T1000 (cell line): ENCODE data around the gene AOAH.

Experiments used
- DNase-seq: peaks from one replicate; lab custom pipeline; 2025; ENCODE audit warnings: mixed read lengths; lab: John Stamatoyannopoulos, UW

AOAH gene

DNA sequence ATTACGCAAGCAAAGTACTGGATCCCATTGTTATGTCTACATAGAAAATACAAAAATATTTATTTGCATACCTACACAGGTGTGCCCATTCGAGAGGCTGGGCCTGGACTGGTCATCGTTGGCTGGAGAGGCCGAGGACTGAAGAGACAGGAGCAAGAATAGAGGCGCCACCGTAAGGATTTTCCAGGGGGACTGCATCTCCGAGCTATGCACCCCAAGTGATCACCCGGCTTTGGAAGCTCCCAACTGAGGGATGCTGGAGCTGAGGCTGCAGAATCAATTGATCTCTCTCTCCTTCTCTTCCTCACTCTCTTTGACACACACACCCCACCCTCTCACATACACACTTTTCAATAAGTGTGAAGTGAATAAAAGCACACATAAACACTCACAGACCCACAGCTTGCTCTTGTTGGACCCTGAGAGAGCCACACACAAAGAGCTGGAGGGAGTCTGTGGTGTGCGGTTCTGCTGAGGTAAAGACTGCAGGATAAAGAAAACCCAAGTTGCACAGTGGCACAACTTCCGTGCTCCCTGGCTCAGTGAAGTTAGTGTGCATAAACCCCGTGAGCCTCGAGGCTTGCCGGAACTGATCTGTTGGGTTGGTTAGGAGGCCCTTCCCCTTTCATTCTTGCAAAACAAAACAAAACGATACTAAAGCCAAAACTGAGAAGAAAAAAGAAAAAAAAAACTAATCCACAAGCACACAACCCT lies at the start of gene AOAH:
Gene AOAH, minus strand, starts transcription at position 544 of the 714 bp plus-strand sequence. Its CDS starts 346 bp downstream, at position 198.
- DNase-seq: no peak

GRCh38 chr7:36766451-36766850 lies 42.2 kb upstream of the AOAH start:
- DNase-seq: no peak

DNA sequence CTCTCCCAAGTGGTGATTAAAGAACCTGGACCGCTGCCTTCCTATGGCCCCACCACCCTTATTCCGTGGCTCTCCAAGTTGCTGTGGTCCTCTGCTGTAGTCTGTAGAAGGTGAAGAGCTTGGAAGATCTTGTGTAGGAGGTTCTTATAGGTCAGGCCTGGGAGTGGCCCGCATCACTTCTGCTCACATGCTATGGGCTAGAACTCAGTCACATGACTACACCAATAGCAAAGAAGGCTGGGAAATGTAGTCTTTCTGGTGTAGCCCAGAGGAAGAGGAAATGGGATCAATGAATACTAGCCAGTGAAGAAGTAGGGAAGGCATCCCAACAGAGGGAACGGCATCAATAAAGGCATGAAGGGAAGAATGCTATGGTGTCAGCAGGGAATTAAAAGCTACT lies 41.3 kb upstream of the AOAH start:
- DNase-seq: no peak

GRCh38 chr7:36764929-36765328 lies 40.6 kb upstream of the AOAH start:
- DNase-seq: no peak

- no peak for DNase-seq
These were observed 39.0 kb upstream of the AOAH start for GRCh38 chr7:36763132-36763816.

DNA sequence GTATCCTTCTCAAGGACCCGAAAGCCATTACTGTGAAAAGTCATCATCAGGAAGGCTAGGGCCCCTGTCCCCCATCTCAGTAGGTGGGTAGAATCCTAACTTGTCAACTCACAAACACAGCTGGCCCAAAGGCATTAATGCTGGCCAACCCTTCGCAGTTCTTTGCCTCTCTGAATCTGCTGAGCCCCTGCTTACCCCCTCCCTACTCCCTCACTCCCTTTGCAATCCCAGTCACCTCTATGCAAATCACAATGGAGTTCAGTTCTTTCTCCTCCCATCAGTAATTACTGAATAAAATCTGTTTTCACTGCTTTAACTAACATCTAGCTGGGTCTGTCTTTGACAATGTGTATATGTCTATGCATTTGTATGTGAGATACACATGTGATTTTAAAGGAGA lies 38.1 kb upstream of the AOAH start:
- DNase-seq: no peak

GRCh38 chr7:36761835-36762234 lies 37.5 kb upstream of the AOAH start:
- no peak for DNase-seq

DNA sequence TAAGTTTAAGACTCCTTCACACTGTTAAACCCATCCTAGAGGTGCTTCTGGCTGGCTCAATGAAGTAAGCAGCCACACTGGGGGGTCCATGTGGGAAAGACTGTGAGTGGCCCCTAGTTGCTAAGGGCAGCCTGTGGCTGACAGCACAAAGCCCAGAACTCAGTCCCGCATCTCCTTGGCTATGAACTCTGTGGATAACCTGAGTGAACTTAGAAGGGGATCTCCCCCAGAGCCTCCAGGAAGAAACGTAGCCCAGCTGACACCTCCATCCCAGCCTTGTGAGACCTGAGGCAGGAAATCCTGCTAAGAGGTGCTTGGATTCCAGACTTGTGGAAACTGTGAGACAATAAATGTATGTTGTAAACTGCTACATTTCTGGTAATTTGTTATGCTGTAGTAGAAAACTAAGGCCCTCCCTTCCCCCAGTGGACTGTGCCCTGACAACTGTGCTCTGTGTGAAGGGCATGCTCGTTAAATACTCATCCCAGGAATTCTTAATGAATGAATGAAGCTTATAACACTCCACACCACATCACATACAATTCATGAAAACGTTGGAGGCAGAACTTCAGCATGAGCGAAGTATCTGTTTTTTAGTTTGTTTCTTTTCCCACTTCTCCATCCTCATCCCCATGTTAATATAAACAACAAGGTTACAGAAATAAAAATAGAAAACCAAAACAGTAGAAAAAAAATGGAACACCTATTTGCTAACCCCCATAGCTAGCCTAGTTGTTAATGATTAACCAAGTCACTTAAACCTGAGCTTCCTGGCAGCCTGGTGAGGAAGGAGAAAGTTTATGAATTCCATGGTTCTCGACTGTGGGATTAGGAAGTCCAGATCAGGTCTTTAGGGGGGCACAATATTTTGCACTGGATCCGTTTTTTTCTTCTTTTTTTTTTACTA lies 36.8 kb upstream of the AOAH start:
- no peak for DNase-seq

DNA sequence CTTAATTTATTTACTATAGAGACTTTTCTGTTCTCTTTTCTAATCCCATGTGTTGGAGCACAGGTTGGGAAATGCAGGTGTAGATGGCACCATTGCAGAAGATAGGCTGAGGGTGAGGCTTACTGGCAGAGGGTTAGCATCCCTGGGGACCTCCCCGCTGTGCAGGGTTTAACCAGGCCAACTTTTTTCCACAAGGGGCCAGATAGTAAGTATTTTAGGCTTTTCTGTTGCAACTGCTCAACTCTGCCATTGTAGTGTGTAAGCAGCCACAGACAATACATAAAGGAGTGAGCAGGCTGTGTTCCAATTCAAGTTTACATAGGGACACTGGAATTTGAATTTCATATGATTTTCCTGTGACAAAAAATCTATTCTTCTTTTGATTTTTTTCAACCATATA lies 34.6 kb upstream of the AOAH start:
- DNase-seq: no peak

DNA sequence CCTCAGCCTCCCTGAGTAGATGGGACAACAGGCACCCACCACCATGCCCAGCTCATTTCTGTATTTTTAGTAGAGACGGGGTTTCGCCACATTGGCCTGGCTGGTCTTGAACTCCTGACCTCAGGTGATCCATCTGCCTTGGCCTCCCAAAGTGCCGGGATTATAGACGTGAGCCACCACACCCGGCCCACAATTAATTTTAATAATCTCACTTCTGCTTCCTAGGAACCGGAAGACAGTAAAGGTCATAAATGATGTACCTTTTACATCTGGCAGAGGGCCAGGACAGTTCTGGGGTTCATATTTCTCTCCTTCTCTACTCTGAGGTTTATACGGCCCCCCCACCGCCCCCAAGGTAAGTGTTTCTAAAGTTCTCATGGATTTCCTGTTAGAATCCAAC lies 31.2 kb upstream of the AOAH start:
- DNase-seq: no peak

GRCh38 chr7:36752026-36752711 lies 27.9 kb upstream of the AOAH start:
- DNase-seq: no peak

DNA sequence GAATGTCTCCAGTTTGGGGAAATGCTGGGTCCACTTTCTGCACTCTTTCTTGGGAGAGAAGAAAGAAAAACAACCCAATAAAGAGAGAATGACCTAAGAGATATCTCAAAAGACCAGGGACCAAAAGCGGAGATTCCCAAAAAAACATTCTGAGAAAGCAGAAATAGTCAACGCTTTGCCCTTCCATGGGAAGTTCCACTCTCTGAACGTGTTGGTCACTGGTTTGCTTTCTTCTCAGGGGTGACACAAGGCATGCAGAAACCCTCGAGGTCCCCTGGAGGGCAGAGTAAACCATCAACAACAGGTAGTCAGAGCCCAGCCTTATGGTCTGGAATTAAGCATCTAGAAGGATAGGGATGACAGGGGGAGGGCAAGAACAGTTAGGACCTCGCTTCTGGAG lies 26.2 kb upstream of the AOAH start:
- DNase-seq: no peak

GRCh38 chr7:36749282-36749960 lies 25.1 kb upstream of the AOAH start:
- no peak for DNase-seq

- DNase-seq: no peak
These were observed 23.8 kb upstream of the AOAH start for GRCh38 chr7:36748017-36748487.

DNA sequence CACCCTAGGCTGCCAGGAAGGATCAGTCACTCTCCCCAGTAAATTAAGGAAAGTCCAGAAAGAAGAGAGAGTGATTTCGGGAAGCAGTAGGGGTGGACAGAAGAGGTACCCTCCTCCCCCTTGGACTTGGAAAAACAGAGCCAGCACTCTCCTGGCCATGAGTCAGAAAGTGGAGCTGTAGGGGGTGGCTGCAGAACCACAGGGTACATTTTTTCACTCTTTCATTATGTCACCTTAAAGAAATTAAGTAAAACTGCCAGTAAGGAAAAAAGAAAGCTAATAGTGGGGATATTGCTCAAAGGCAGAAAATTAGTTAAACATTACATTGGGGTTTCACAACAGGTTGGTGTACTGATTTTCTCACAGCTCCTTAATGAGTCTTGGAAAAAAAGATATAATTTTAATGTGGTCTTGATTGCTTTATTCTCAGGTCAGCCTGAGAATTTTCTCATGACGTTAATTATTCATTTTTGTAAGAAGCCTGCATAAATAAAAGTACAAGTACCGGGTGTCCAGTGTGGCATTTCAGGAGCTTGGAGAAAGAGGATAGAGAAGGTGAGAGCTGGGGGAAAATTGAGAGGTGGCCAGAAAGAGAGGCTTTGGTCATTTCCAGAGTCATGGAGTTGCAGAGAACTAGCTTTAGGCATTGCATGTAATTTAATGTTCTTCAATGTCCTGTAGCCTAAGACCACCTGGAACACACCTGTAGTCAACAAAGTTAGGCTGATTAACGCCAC lies 23.2 kb upstream of the AOAH start:
- no peak for DNase-seq

DNA sequence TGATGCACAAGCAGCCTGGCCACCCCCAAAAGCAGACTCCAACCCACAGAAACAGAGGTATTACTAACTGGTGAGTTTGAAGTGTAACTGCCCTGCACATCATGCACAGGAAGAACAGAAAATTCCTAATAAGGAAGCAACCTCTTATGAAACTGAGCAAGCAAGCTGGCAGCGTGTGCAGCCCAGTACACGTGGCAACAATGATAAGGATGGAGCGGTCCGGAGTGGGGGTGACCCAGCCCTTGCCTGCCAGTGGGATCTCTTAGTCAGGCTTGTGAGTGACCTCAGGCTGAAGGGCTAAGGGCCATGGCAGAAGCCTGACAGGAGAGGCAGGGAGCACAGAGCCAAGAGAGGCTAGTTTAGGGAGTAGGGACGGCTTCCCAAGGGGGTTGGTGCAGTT lies 22.1 kb upstream of the AOAH start:
- DNase-seq: no peak

DNA sequence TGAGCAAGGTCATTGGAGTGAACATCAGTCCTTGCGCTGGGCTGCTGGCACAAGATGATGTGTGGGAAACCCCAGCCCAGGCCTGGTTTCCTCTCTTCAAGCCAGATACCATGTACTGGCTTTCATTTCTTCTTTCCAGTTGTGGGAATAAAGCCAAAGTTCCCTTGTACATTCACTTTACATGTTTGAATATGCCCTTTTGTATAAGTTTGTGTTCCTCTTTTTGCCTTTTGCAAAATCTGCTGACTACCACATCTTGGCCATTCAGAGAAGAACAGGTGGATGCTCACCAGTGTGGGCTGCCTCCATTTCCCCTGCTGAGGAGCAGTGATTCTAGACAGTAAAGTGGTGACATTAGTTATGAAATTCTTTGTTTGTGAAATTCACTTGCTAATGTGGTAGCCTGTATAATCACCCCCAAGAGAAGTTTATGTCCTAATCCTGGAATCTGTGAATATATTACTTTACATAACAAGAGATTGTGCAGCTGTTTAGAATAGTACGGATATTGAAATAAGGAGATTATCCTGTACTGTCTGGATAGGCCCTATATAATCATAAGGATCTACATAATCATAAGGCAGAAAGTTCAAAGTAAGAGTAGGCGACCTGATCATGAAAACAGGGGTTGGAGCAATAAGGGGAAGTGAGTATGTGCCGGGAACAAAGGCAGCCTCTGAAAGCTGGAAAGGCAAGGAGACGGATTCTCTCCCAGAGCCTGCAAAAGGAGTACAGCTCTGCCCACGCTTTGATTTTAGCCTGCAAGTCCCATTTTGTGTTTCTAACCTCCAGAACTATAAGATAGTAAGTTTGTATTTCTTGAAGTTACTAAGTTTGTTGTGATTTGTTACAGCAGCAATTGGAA lies 18.8 kb upstream of the AOAH start:
- DNase-seq: no peak

GRCh38 chr7:36741866-36742265 lies 17.6 kb upstream of the AOAH start:
- DNase-seq: no peak

DNA sequence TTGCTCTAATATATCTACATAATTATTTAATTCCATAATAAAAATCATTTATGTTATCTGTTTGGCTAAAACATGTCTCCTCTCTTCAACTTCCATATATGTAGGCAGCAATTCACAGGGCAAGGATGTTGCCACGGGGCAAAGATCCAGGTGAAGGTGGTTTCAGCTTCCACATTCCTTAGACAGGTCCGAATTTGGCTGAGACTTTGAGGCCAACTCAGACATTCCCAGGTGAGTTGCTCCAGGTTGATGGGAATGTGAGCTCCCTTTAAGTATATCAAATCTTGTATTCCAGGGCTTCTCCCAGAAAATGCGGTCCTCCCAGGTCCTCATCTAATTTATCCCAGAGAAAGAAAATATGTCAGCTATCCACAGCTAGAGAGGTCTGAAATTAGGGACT lies 15.1 kb upstream of the AOAH start:
- no peak for DNase-seq

DNA sequence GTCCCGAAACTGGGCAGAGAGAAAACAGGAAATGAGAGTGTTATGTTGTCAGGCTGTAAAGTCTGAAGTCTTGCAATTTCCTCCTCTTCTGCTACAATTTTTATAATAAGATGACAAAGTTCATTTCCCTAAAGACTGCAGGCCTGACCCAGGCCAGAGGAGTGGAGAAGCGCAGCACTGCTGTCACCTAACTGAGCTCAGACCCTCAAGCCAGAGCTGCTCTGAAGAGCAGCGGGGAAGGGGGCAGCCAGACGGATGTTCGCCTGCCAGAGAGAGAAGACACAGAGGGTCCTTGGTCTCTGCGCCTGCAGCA lies 12.6 kb upstream of the AOAH start:
- DNase-seq: no peak
